Stomach smooth muscle (tissue), 2 donors: Measurements from ENCODE around the gene TNS4.

ENCODE experiments used
- H3K27ac ChIP-seq: one replicate; pipeline ENCODE4 v1.7.0; 2013; ENCODE audit warnings: mild to moderate bottlenecking, low read length, inconsistent platforms
- H3K27me3 ChIP-seq, 2 donors: one replicate each; pipeline ENCODE4 v1.7.0; 2013; ENCODE audit warnings: low read length in 2 of 2; ENCODE audit not compliant: insufficient read depth in 2 of 2, control insufficient read depth in 1 of 2
- H3K36me3 ChIP-seq, 2 donors: one replicate each; pipeline ENCODE4 v1.7.0; 2013; ENCODE audit warnings: low read length in 2 of 2; ENCODE audit not compliant: control insufficient read depth in 2 of 2, insufficient read depth in 2 of 2
- H3K4me1 ChIP-seq: one replicate; pipeline ENCODE4 v1.7.0; 2013; ENCODE audit warnings: low read length; ENCODE audit not compliant: control insufficient read depth, insufficient read depth
- H3K4me3 ChIP-seq, 2 donors: one replicate each; pipeline ENCODE4 v1.7.0; 2013; ENCODE audit warnings: low read length in 2 of 2
- H3K9ac ChIP-seq, 2 donors: one replicate each; pipeline ENCODE4 v1.7.0; 2013; ENCODE audit warnings: low read length in 2 of 2, mild to moderate bottlenecking in 1 of 2
- H3K9me3 ChIP-seq, 2 donors: one replicate each; pipeline ENCODE4 v1.7.0; 2013; ENCODE audit warnings: low read length in 2 of 2; ENCODE audit not compliant: control insufficient read depth in 2 of 2
- donor health status: healthy.
- donor health status: Pancreatic carcinoma.

Gene TNS4

GRCh38 chr17:40427002-40427491, 74.4 kb downstream of the TNS4 start:
- H3K27me3 ChIP-seq, result no peaks in the 10 kb centered on the region
- H3K27ac ChIP-seq, result no peak overlapping the region
- no peak overlapping the region for H3K9ac ChIP-seq

More at GRCh38 chr17:40427002-40427491, 74.4 kb downstream of the TNS4 start:
- Histone ChIP-seq H3K9me3 (no peaks in the 10 kb centered on the region), H3K36me3 (no peaks in the 10 kb centered on the region), H3K4me3 (no peak overlapping the region), H3K4me1 (no peaks in the 10 kb centered on the region)
